DND-41 (cell line): Measurements from ENCODE around the gene CNTNAP1.

Source experiments
- ATAC-seq: fragments of 200-7000 bp; cut with Tn5 transposase; 3 replicates; pipeline ENCODE4 v1.9.1; 2021; ENCODE audit warnings: low read depth; ENCODE audit not compliant: insufficient read depth
- DNase-seq: peaks from one replicate; pipeline ENCODE4 v3.0.0-alpha.2; 2020
- H2AFZ ChIP-seq: 2 replicates; pipeline ENCODE4 v1.6.0; 2012; ENCODE audit warnings: low read depth, low read length
- H3K27ac ChIP-seq: 2 replicates; pipeline ENCODE4 v1.5.1; 2012; ENCODE audit warnings: low read length, inconsistent platforms
- H3K27me3 ChIP-seq: fragments of 200-600 bp; sonication (generic); 2 replicates; pipeline ENCODE4 v1.6.0; 2012; ENCODE audit warnings: low read length, mild to moderate bottlenecking, inconsistent platforms; ENCODE audit not compliant: insufficient read depth, poor library complexity
- H3K36me3 ChIP-seq: 2 replicates; pipeline ENCODE4 v1.5.1; 2012; ENCODE audit warnings: low read length, inconsistent platforms; ENCODE audit not compliant: insufficient read depth
- H3K4me1 ChIP-seq: 2 replicates; pipeline ENCODE4 v1.5.1; 2012; ENCODE audit warnings: mild to moderate bottlenecking, low read length; ENCODE audit not compliant: insufficient read depth
- H3K4me2 ChIP-seq: 2 replicates; pipeline ENCODE4 v1.6.0; 2012; ENCODE audit warnings: mild to moderate bottlenecking, moderate library complexity, low read length, inconsistent platforms; ENCODE audit not compliant: insufficient read depth
- H3K4me3 ChIP-seq, 2 experiments: fragments of 200-600 bp in 1 of 2; shearing (Covaris generic) in 1 of 2; 2 replicates each; pipeline ENCODE4 v1.5.1; 2012 to 2016; ENCODE audit warnings: inconsistent platforms in 2 of 2, low read length in 2 of 2, mild to moderate bottlenecking in 2 of 2, low read depth in 1 of 2, moderate library complexity in 1 of 2
- H3K79me2 ChIP-seq: 2 replicates; pipeline ENCODE4 v1.6.0; 2012; ENCODE audit warnings: low read length, inconsistent platforms; ENCODE audit not compliant: insufficient read depth
- H3K9ac ChIP-seq: 2 replicates; pipeline ENCODE4 v1.6.0; 2012; ENCODE audit warnings: low read depth, mild to moderate bottlenecking, inconsistent platforms, low read length, moderate library complexity
- H3K9me3 ChIP-seq: 2 replicates; pipeline ENCODE4 v1.5.1; 2012; ENCODE audit warnings: low read length, moderate library complexity, mild to moderate bottlenecking, inconsistent platforms; ENCODE audit not compliant: insufficient read depth, severe bottlenecking
- H4K20me1 ChIP-seq: 2 replicates; pipeline ENCODE4 v1.6.0; 2012; ENCODE audit warnings: low read length; ENCODE audit not compliant: insufficient read depth
- CTCF ChIP-seq: IDR thresholded peaks from 2 replicates; pipeline ENCODE4 v1.5.1; 2012; ENCODE audit warnings: borderline replicate concordance, low read length, moderate library complexity, mild to moderate bottlenecking; ENCODE audit not compliant: poor library complexity, severe bottlenecking; ENCODE audit errors: extremely low read depth
- EZH2 ChIP-seq: IDR thresholded peaks from 3 replicates; pipeline ENCODE4 v1.6.1; 2012; ENCODE audit warnings: borderline replicate concordance, low read depth, mild to moderate bottlenecking, moderate library complexity, low read length, inconsistent platforms; ENCODE audit not compliant: severe bottlenecking

The CNTNAP1 gene

GRCh38 chr17:42683407-42684034, 1.2 kb downstream of the CNTNAP1 start:
- no peak for DNase-seq
- Histone ChIP-seq H3K9ac (no peak overlapping the region), H3K27me3 (no peaks in the 10 kb centered on the region), H2AFZ (no peak overlapping the region), H3K4me3 (no peak overlapping the region), H3K36me3 (no peaks in the 10 kb centered on the region), H3K4me1 (peaks cover 30% of the 10 kb centered on the region), H3K79me2 (no peaks in the 10 kb centered on the region), H3K9me3 (no peaks in the 10 kb centered on the region), H4K20me1 (no peaks in the 10 kb centered on the region; the same call in 1 of the 2 replicates), H3K4me2 (no peak overlapping the region), H3K27ac (no peak overlapping the region)
- no peak for ATAC-seq
- TF ChIP-seq CTCF = no peak

GRCh38 chr17:42684929-42685556, 2.7 kb downstream of the CNTNAP1 start:
- ATAC-seq (no peak), DNase-seq (no peak)
- H3K27me3 ChIP-seq = no peaks in the 10 kb centered on the region
- no peak overlapping the region for H3K27ac ChIP-seq
- no peaks in the 10 kb centered on the region for H3K36me3 ChIP-seq
- H2AFZ ChIP-seq = no peak overlapping the region
- no peaks in the 10 kb centered on the region; the same call in 1 of the 2 replicates for H4K20me1 ChIP-seq
- no peaks in the 10 kb centered on the region for H3K79me2 ChIP-seq
- H3K4me3 ChIP-seq = no peak overlapping the region
- no peak for TF ChIP-seq EZH2
- TF ChIP-seq CTCF = no peak
- H3K9me3 ChIP-seq = no peaks in the 10 kb centered on the region
- H3K9ac ChIP-seq = no peak overlapping the region
- H3K4me2 ChIP-seq = no peak overlapping the region
- H3K4me1 ChIP-seq = peaks cover 16% of the 10 kb centered on the region

GRCh38 chr17:42685831-42686230, 3.5 kb downstream of the CNTNAP1 start:
- Histone ChIP-seq H3K4me1 (peaks cover 8% of the 10 kb centered on the region), H3K79me2 (no peaks in the 10 kb centered on the region), H3K9me3 (no peaks in the 10 kb centered on the region), H4K20me1 (no peaks in the 10 kb centered on the region; the same call in 1 of the 2 replicates), H3K27me3 (no peaks in the 10 kb centered on the region), H2AFZ (no peak overlapping the region), H3K4me2 (no peak overlapping the region), H3K36me3 (no peaks in the 10 kb centered on the region), H3K27ac (no peak overlapping the region), H3K4me3 (no peak overlapping the region), H3K9ac (no peak overlapping the region)
- no peak for TF ChIP-seq EZH2
- TF ChIP-seq CTCF = no peak
- no peak for ATAC-seq
- DNase-seq = no peak
